Posterior vena cava (tissue), 2 donors: Measurements from ENCODE around the gene CFAP20DC. TPM values are rescaled to one million over a fixed set of nuclear protein-coding genes. Genes with fewer than 3 reads are reported as not detected.

Experiments used
- DNase-seq: peaks from one replicate; pipeline ENCODE4 v3.0.0-alpha.2; 2020; ENCODE audit warnings: low spot score
- intact Hi-C, 2 donors: fragments of 100-400 bp; cut with DNase I; formaldehyde crosslinking; loops; one replicate each; pipeline versions ENCODE4 v1.14.1 to v1.14.2; 2022 to 2023
- total RNA-seq, 2 donors: library from RNA; stranded (reverse); fragmentation: NEBNext Ultra II Directional; extraction: Animal tissue kit (Norgen Biotek cat#: 25700); gene quantifications; one replicate each; pipeline ENCODE4 v1.2.1, GENCODE V29; 2021
- donor health status: DM: yes; HTN: yes; CAD: no.
- donor health status: DM: yes; HTN: yes; CAD: no.

The CFAP20DC gene
- total RNA-seq, 2 donors from 2014 or later, result 0.65 TPM; not detected in 1

DNA sequence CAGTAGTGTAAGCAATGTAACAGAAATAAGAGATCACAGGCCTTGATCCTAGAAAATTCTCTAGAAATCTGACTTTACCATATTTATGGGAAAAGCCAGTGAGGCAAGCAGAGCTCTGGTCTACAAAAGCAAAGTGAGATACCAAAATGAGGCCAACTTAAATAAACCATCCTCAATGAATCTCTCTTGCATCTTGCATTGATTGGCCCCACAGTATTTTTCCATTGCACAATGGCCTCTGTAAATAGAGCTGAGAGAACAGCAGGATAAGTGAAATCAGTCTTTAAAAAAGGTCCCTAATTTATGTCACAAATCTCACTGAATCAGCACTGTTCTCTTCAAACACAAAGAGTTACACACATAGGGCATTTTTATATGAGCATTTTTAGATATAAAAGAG, 8.9 kb downstream of the CFAP20DC start:
- intact Hi-C loops, result no loop called here
- DNase-seq, result no peak

DNA sequence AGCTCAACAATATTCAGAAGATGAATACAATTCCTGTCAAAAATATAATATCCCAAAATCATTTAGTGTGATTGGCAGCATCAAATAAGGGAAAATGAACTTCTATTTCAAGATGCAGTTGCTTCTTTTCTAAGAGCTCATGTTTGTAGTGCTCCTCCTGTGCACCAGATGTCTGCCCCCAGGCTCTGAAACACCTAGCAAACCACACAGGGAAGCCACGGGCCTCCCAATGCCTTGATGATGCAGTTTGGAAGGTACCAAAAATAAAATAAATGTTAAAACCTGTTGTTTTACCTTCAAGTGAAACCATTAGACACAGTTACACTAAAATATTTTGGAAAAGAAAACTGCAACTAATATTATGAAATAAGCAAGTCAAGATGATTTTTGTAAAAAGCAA, 22.2 kb downstream of the CFAP20DC start:
- DNase-seq, result no peak
- intact Hi-C loops, result no loop called here

DNA sequence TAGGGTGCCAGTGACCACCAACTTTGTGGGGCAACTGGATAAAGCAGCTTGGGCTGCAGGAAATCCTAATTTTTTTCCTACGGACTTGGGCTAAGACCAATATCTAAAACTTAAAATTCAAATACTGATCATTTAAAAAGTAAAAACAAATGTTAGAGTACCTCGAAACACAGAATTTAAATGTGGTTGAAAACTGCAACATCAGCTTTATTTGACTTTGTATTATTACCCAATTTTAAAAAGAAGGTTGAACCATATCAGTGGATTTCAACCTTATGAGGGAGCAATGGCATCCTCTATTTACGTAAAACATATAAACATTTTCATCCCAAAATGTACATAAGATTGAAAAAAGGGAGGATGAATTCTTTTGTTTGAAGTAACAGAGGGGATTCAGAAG, 26.2 kb downstream of the CFAP20DC start:
- intact Hi-C loops, result no loop called here
- DNase-seq, result no peak

- DNase-seq, result no peak
- intact Hi-C loops, result no loop called here
Measured at GRCh38 chr3:59017617-59017984, 32.2 kb downstream of the CFAP20DC start.

GRCh38 chr3:59016930-59017616, 32.8 kb downstream of the CFAP20DC start:
- DNase-seq, result no peak
- intact Hi-C loops, result no loop called here

DNA sequence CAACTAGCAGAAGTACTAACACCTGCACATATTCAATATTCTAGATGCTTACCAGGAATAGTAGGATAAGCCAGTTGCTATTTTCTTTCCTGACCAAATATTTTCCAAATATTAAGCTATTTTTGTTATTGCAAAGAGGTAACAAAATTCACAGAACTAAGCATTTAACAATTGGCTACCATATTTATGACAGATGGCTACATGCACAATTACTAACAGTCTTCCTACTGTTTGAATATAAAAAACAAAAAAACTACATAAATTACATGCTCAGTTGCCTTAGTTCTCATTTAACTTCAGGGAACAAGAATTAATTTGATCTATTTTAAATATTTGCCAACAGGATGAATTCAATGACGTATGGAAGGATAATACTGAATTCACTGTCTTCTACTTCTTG, 36.2 kb downstream of the CFAP20DC start:
- DNase-seq, result no peak
- intact Hi-C loops, result no loop called here

- DNase-seq, result no peak
Measured at GRCh38 chr3:59006634-59007517, 42.9 kb downstream of the CFAP20DC start.

DNA sequence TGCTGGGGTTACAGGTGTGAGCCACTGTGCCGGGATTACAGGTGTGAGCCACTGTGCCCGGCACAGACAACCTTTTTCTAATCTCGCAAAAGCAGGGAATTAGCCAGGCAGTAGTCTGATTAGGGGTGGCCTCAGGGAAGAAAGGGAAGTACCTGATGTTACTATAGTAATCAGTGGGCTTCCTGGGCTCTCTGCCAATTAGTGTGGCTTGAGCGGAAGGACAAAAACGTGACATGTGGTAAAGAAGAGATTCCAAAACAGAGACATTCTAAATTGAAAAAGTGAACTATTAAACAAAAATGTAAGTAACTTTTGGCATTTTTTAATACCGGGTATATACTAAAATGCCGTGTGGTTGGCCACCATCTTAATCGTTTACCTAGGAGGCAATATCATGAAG, 48.1 kb downstream of the CFAP20DC start:
- intact Hi-C loops, result no loop called here
- no peak for DNase-seq

More at GRCh38 chr3:59006634-59007517, 42.9 kb downstream of the CFAP20DC start:
- intact Hi-C loops, result no loop called here

DNA sequence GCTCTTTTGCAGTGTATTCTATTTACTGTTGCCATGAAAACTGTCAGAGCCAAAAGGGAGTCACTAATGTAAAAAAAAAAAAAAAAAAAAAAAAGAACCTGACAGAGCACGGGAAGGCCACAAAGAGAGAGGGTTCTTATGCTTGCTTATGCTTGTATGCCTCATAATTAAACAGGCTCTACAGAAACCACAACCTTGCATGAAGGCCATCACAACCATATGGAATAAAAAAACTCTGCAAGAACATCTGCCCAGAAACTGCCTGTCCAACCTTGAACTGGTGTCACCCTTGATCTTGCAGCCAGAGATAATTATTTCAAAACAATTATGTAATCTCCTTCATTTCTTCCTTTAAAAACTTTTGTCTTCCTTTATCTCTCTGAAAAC, 50.1 kb downstream of the CFAP20DC start:
- intact Hi-C loops, result no loop called here
- no peak for DNase-seq

GRCh38 chr3:58999134-58999773, 50.6 kb downstream of the CFAP20DC start:
- intact Hi-C loops, result no loop called here
- no peak for DNase-seq

DNA sequence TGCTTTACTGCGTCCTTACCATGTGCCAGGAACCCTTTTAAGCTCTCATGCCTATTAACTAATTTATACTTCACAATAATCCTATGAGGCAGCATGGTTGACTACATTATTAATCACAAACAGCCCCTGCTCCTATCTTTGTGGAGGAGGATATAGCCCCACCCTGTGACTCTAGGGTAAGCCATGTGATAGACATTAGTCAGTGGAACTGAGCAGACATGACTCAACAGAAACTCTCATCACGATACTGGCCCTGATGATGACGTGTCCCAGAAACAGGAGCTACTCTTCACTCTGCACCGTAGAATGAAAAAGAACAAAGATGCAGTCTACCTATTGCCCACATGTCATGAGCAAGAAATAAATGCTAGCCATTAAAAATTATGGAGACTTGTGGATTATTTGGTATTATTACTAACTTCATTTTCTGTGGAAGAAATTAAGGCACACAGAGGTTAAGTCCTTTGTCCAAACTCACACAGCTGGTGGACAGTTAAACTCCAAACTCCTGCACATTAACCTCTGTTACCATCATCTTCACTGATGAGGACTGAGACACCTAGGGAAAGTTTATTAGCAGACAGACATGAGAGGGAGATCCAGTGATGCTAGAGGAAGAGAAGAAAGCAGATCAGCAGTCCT, 51.2 kb downstream of the CFAP20DC start:
- intact Hi-C loops, result no loop called here
- DNase-seq, result no peak

DNA sequence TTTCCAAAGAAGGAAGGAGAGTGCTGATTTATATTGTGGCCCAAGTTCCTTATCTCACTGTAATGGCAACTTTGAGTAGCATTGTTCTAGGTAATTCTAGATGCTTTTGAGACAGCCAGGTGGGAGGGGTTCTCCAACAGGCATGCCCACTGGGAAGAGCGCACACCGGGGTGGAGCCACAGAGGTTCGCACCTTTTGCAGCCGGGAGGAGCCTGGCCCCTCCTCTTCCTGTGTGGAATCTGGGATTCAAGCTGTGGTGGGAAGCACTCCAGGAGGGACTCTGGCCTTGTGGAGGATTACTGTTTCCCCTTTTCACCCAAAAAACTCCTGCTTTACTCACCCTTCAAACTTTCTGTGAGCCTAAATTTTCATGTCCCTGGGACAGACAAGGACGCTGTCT, 53.1 kb downstream of the CFAP20DC start:
- no peak for DNase-seq

DNA sequence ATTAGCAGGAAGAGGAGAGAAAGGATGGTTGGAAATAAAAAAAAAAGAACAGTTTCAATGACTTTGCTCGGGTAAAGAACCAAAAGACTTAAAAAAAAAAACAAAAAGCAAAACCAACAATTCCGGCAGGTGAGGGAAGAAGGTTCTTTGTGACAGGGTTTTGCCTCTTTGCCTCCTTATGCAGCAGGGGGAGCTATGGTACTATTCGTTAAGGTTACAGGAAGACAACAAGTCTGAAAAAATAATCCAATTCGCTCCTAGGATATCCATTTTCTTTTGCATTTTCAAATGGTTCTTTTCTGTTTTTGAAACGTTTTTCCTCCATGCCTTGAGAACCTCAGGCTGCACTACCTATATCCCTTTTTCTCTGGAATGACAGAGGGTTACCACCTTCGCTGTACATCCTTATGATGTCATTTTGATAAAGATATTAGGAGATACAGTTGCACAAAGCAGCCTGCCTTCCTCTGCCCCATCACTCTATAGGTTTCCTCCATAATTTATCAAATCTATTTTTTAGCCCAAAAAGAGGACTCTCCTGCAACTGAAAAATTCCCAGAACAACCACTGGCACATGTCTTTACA, 55.0 kb downstream of the CFAP20DC start:
- intact Hi-C loops, result no loop called here
- DNase-seq, result no peak

More for the DNA sequence above, 53.1 kb downstream of the CFAP20DC start:
- intact Hi-C loops, result no loop called here

DNA sequence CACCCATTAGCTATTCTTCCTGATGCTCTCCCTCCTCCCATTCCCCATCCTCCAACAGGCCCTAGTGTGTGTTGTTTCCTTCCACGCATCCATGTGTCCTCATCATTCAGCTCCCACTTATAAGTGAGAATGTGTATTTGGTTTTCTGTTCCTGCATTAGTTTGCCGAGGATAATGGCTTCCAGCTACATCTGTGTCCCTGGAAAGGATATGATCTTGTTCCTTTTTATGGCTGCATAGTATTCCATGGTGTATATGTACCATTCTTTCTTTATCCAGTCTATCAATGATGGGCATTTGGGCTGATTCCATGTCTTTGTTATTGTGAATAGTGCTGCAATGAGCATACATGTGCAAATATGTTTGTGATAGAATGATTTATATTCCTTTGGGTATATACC, 56.3 kb downstream of the CFAP20DC start:
- intact Hi-C loops, result no loop called here
- no peak for DNase-seq

DNA sequence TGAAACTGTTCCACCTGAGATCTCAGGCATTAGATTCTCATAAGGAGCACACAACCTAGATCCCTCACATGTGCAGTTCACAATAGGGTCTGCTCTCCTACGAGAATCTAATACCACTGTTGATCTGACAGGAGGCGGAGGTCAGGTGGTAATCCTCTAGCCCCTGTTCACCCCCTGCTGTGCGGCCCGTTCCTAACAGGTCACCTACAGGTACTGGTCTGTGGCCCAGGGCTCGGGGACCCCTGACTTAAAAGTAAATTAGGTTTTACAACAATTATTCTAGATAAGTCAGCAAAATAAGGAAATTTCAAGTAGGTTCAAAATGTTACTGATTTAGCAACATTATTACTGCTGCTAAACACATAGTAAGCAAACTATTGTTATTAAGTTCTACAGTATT, 58.2 kb downstream of the CFAP20DC start:
- intact Hi-C loops, result no loop called here
- no peak for DNase-seq

- no peak for DNase-seq
- intact Hi-C loops, result no loop called here
Measured at GRCh38 chr3:58991026-58991425, 58.8 kb downstream of the CFAP20DC start.

DNA sequence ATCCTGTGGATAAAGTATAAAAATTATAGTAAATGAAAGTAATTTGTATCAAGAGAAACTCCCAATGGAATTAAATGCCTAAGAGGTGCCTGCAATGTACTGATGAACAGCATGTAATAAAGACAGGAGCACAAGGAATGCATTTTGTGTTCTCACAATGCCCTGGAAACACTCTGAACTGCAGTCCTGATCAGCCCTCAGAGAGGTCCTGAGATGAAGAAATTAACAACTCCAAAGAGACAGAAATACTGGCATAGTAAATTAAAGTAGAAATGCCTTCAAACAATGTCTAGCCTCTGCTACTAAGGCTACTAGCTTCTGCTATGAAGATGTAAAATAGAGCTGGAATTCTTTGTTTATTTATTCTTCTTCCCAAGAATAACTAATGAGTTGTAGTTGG, 59.9 kb downstream of the CFAP20DC start:
- DNase-seq, result no peak
- intact Hi-C loops, result no loop called here

- no peak for DNase-seq
- intact Hi-C loops, result no loop called here
Measured at GRCh38 chr3:58989163-58989562, 60.7 kb downstream of the CFAP20DC start.

- intact Hi-C loops, result no loop called here
- DNase-seq, result no peak
Measured at GRCh38 chr3:58988041-58988440, 61.8 kb downstream of the CFAP20DC start.

DNA sequence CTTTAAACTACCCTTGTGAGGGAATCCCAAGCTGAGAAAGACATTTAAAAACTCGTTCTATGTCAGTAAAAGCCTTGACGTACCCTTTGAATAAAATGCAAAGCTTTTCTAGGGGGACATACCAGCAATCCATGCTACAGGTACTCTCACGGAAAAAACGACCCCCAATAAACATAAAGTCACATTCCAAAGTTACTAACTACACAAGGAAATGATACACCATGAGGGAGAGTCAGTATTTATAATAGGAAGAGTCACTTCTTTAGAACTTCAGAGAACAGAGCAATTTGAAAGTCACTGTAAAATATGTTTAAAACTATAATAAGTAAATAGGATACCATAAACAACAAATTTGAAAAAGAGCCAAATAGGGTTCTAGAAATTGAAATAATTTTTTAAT, 63.2 kb downstream of the CFAP20DC start:
- intact Hi-C loops, result no loop called here
- DNase-seq, result no peak
